K562 (cell line): ENCODE measurements around the gene TEX54. TPM values are rescaled to one million over a fixed set of nuclear protein-coding genes. Genes with fewer than 3 reads are reported as not detected.

Experiments used
- FOXK2 ChIP-seq, 2 experiments: fragments of 450-650 bp; IDR thresholded peaks in 1 of 2; conservative IDR thresholded peaks in 1 of 2; 2 replicates each; pipeline ENCODE4 v1.6.1; 2016; ENCODE audit warnings: low read depth in 2 of 2, mild to moderate bottlenecking in 1 of 2
- GTF2B ChIP-seq: IDR thresholded peaks from 2 replicates; pipeline ENCODE4 v1.6.1; 2011; ENCODE audit not compliant: insufficient read length; ENCODE audit errors: extremely low read depth
- HCFC1 ChIP-seq: IDR thresholded peaks from 2 replicates; pipeline ENCODE4 v1.6.1; 2012; ENCODE audit warnings: low read depth, low read length, improper control_type of control experiment
- KHSRP ChIP-seq: fragments of 450-650 bp; IDR thresholded peaks from 2 replicates; pipeline ENCODE4 v1.6.1; 2017
- LEF1 ChIP-seq: fragments of 450-650 bp; IDR thresholded peaks from 2 replicates; pipeline ENCODE4 v1.6.1; 2016; ENCODE audit warnings: mild to moderate bottlenecking
- MXI1 ChIP-seq: IDR thresholded peaks from 2 replicates; pipeline ENCODE4 v1.6.1; 2011; ENCODE audit warnings: low read depth, mild to moderate bottlenecking, improper control_type of control experiment, low read length
- MYC ChIP-seq, 2 experiments: fragments of 250-450 bp in 1 of 2; sonication (Bioruptor Pico) in 1 of 2; IDR thresholded peaks; 2 replicates each; pipeline versions ENCODE4 v1.5.1 to v1.6.1; 2012 to 2021; ENCODE audit warnings: low read depth in 2 of 2, borderline replicate concordance in 1 of 2, improper control_type of control experiment in 1 of 2, low read length in 1 of 2, mild to moderate bottlenecking in 1 of 2, moderate library complexity in 1 of 2
- NFE2 ChIP-seq: IDR thresholded peaks from 2 replicates; pipeline ENCODE4 v1.6.1; 2014; ENCODE audit warnings: antibody characterized with exemption, low read depth
- PYGO2 ChIP-seq: fragments of 450-650 bp; IDR thresholded peaks from 2 replicates; pipeline ENCODE4 v1.6.1; 2016; ENCODE audit warnings: mild to moderate bottlenecking, missing genetic modification characterization, moderate library complexity, missing compliant biosample characterization
- RBFOX2 ChIP-seq: fragments of 200-400 bp; formaldehyde crosslinking; IDR thresholded peaks from 2 replicates; pipeline ENCODE4 v1.6.1; 2017; ENCODE audit warnings: low read depth, mild to moderate bottlenecking, low read length, moderate library complexity
- RFX5 ChIP-seq: IDR thresholded peaks from 2 replicates; pipeline ENCODE4 v1.6.1; 2011; ENCODE audit warnings: low read depth, mild to moderate bottlenecking, improper control_type of control experiment, low read length
- TFAM ChIP-seq: fragments of 250-450 bp; sonication (Bioruptor Pico); conservative IDR thresholded peaks from 2 replicates; pipeline ENCODE4 v1.5.0; 2021; ENCODE audit warnings: mild to moderate bottlenecking, moderate library complexity
- YBX1 ChIP-seq: fragments of 450-650 bp; IDR thresholded peaks from 2 replicates; pipeline ENCODE4 v1.7.1; 2016; ENCODE audit warnings: mild to moderate bottlenecking
- ZFX ChIP-seq: sonication (generic); formaldehyde crosslinking; IDR thresholded peaks from 2 replicates; pipeline ENCODE4 v1.8.0; 2022; ENCODE audit warnings: mild to moderate bottlenecking, missing genetic modification reagents, moderate library complexity
- ZHX1 ChIP-seq: fragments of 150-350 bp; conservative IDR thresholded peaks from 2 replicates; pipeline ENCODE4 v1.6.1; 2014; ENCODE audit warnings: low read length
- ZNF140 ChIP-seq: fragments of 250-450 bp; sonication (Bioruptor Pico); IDR thresholded peaks from 2 replicates; pipeline ENCODE4 v1.8.0; 2021; ENCODE audit warnings: moderate library complexity, mild to moderate bottlenecking, inconsistent platforms
- ZNF253 ChIP-seq: fragments of 250-450 bp; sonication (Bioruptor Pico); conservative IDR thresholded peaks from 2 replicates; pipeline ENCODE4 v1.6.1; 2021; ENCODE audit warnings: mild to moderate bottlenecking
- polyA plus RNA-seq, 8 experiments: library from polyadenylated mRNA; depleted of rRNA in 4 of 8; stranded (reverse) in 5 of 8; unstranded in 3 of 8; fragments of >200 nt; fragmentation: Nextera tagmentation in 2 of 8; fragmentation: Illumina TruSeq in 1 of 8; extraction: Ambion mirVana in 2 of 8; extraction: Trizol in 1 of 8; gene quantifications; 2 replicates each; pipeline versions ENCODE4 v1.2.1 to v1.2.3, GENCODE V29; 2011 to 2014; ENCODE audit warnings: inconsistent platforms in 1 of 8, missing spikeins in 1 of 8
- total RNA-seq, 7 experiments: library from RNA; depleted of rRNA in 6 of 7; stranded (reverse); fragments of >200 nt in 6 of 7; fragmentation: Illumina TruSeq in 2 of 7; extraction: Trizol in 2 of 7; gene quantifications; 2 replicates each; pipeline versions ENCODE4 v1.2.1 to v1.2.3, GENCODE V29; 2011 to 2021; ENCODE audit warnings: low replicate concordance in 1 of 7
- TF ChIP-seq, protein P1 (sequence below): fragments of 250-450 bp; sonication (Bioruptor Pico); IDR thresholded peaks from 2 replicates; pipeline ENCODE4 v1.8.0; 2021; ENCODE audit warnings: moderate library complexity, mild to moderate bottlenecking, inconsistent platforms
- TF ChIP-seq, protein P2 (sequence below): conservative IDR thresholded peaks from 2 replicates; pipeline ENCODE4 v1.6.1; 2011; ENCODE audit warnings: low read depth, mild to moderate bottlenecking, low read length; ENCODE audit not compliant: control insufficient read depth
- TF ChIP-seq, protein P3 (sequence below): sonication (generic); formaldehyde crosslinking; IDR thresholded peaks from 2 replicates; pipeline ENCODE4 v1.8.1; 2023; ENCODE audit warnings: mild to moderate bottlenecking, missing genetic modification reagents, moderate library complexity

Gene TEX54
- total and polyA plus RNA-seq, 9 of the 15 experiments (the other 6 are each of a cell fraction or from before 2014, with no cell fraction given), result not detected

DNA sequence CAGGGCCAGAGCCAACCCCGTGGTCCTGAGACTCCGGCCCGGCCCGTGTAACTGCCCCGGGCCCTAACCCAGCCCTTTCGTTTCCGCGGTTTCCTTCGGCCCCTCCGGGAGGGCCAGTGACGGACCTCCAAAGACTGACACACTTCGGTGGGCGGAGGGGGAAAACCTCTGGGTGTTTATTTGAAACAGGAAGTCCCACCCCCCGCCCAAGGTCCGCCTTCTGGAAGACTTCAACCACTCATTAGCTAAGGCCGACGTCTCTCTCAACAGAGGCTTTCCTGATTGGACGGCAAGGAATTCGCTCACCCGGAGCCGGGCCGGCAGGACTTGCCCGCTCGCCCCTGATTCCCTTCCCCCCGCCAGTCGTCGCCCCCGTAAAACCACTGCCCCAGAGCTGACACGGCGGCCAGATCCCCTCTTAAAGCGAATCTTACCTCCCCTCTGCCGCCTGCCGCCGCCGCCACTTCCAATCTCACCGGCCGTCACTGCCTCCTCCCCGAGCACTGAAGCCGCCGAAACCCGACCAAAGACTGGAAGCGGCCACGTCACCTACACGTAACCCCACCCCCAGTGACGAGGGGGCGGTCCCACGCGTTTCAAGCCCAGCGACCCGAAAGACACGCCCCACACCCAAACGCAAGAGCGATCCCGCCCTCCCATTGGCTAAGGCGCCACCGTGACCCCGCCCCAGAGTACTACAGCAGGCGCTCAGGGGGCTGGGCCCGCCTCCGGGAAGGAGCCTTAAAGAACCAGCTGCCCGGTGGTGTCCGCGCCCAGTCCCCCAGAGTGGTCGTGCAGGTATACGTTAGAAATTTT is 913 bp downstream of the TEX54 start, which contains the start of gene STX5 (continued):
- TF ChIP-seq ZNF140 (CRISPR knock-in tag) (no peak), LEF1 (no peak; the same call in none of the 2 replicates), KHSRP (peak; percentile 72), ZHX1 (no peak), ZFX (CRISPR knock-in tag) (peak; percentile 82), MYC (IDR thresholded peaks at IDR 0.05; ENCODE audit: low read depth, low read length) (no peak), MYC (CRISPR knock-in tag; IDR thresholded peaks at IDR 0.05; ENCODE audit: borderline replicate concordance, low read depth) (no peak), RFX5 (no peak), TFAM (CRISPR knock-in tag) (no peak), RBFOX2 (peak; percentile 96), GTF2B (no peak), YBX1 (no peak), PYGO2 (tag) (no peak), HCFC1 (peak; percentile 33), ZNF253 (no peak), MXI1 (no peak), FOXK2 (conservative IDR thresholded peaks at IDR 0.05 in 1 of 2, IDR thresholded peaks at IDR 0.05 in 1 of 2; ENCODE audit: low read depth in 2 of 2) (peak; percentile 91 to 95), NFE2 (peak; percentile 15)
- TF ChIP-seq, protein P1, sequence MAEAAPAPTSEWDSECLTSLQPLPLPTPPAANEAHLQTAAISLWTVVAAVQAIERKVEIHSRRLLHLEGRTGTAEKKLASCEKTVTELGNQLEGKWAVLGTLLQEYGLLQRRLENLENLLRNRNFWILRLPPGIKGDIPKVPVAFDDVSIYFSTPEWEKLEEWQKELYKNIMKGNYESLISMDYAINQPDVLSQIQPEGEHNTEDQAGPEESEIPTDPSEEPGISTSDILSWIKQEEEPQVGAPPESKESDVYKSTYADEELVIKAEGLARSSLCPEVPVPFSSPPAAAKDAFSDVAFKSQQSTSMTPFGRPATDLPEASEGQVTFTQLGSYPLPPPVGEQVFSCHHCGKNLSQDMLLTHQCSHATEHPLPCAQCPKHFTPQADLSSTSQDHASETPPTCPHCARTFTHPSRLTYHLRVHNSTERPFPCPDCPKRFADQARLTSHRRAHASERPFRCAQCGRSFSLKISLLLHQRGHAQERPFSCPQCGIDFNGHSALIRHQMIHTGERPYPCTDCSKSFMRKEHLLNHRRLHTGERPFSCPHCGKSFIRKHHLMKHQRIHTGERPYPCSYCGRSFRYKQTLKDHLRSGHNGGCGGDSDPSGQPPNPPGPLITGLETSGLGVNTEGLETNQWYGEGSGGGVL (CRISPR knock-in tag), result no peak
- TF ChIP-seq, protein P2, sequence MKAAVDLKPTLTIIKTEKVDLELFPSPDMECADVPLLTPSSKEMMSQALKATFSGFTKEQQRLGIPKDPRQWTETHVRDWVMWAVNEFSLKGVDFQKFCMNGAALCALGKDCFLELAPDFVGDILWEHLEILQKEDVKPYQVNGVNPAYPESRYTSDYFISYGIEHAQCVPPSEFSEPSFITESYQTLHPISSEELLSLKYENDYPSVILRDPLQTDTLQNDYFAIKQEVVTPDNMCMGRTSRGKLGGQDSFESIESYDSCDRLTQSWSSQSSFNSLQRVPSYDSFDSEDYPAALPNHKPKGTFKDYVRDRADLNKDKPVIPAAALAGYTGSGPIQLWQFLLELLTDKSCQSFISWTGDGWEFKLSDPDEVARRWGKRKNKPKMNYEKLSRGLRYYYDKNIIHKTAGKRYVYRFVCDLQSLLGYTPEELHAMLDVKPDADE, result no peak
- TF ChIP-seq, protein P3, sequence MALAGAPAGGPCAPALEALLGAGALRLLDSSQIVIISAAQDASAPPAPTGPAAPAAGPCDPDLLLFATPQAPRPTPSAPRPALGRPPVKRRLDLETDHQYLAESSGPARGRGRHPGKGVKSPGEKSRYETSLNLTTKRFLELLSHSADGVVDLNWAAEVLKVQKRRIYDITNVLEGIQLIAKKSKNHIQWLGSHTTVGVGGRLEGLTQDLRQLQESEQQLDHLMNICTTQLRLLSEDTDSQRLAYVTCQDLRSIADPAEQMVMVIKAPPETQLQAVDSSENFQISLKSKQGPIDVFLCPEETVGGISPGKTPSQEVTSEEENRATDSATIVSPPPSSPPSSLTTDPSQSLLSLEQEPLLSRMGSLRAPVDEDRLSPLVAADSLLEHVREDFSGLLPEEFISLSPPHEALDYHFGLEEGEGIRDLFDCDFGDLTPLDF, result no peak; the same call in 1 of the 2 replicates
